Spleen (tissue), 11 donors: ENCODE data around the gene POU2F1. TPM values are rescaled to one million over a fixed set of nuclear protein-coding genes. Genes with fewer than 3 reads are reported as not detected.
"Not testable (repeated sequence)": the region's sequence is repeated elsewhere in the genome, so short reads cannot be mapped to it uniquely, and the experiment has no call there.

Source experiments
- DNase-seq: peaks from one replicate; pipeline ENCODE4 v3.0.0-alpha.2; 2020
- H3K27ac ChIP-seq, 8 donors: fragments of 200-600 bp; sonication (generic) in 7 of 8; 1 replicate in 4 of 8; 2 replicates in 4 of 8; pipeline versions ENCODE4 v1.5.0 to v1.8.0; 2016 to 2021; ENCODE audit warnings: inconsistent platforms in 4 of 8, mild to moderate bottlenecking in 4 of 8, moderate library complexity in 1 of 8
- H3K27me3 ChIP-seq, 7 donors: fragments of 200-600 bp; sonication (generic) in 6 of 7; replicated peaks in 1 of 7; 1 replicate in 4 of 7; 2 replicates in 3 of 7; pipeline versions ENCODE4 v1.5.0 to v1.8.0; 2016 to 2021; ENCODE audit warnings: inconsistent platforms in 3 of 7, mild to moderate bottlenecking in 1 of 7
- H3K36me3 ChIP-seq, 6 donors: fragments of 200-600 bp; sonication (generic) in 5 of 6; 1 replicate in 4 of 6; 2 replicates in 2 of 6; pipeline versions ENCODE4 v1.5.0 to v1.8.0; 2016 to 2021; ENCODE audit warnings: inconsistent platforms in 2 of 6
- H3K4me1 ChIP-seq, 6 donors: fragments of 200-600 bp; sonication (generic) in 5 of 6; 1 replicate in 3 of 6; 2 replicates in 3 of 6; pipeline versions ENCODE4 v1.5.0 to v1.8.0; 2016 to 2021; ENCODE audit warnings: inconsistent platforms in 3 of 6
- H3K4me3 ChIP-seq, 8 donors: fragments of 200-600 bp; sonication (generic) in 7 of 8; 1 replicate in 4 of 8; 2 replicates in 4 of 8; pipeline versions ENCODE4 v1.5.0 to v1.8.0; 2016 to 2021; ENCODE audit warnings: inconsistent platforms in 4 of 8, mild to moderate bottlenecking in 4 of 8, moderate library complexity in 2 of 8
- H3K9me3 ChIP-seq, 8 donors: fragments of 200-600 bp; sonication (generic) in 7 of 8; 1 replicate in 4 of 8; 2 replicates in 4 of 8; pipeline versions ENCODE4 v1.5.0 to v1.8.0; 2016 to 2021; ENCODE audit warnings: inconsistent platforms in 4 of 8
- POLR2A ChIP-seq, 3 donors: fragments of 450-650 bp; IDR thresholded peaks; one replicate each; pipeline ENCODE4 v1.5.1; 2017; ENCODE audit warnings: antibody characterized with exemption in 3 of 3, mild to moderate bottlenecking in 1 of 3
- POLR2AphosphoS5 ChIP-seq, 3 donors: sonication (generic); formaldehyde crosslinking; IDR thresholded peaks; one replicate each; pipeline ENCODE4 v1.5.1; 2017; ENCODE audit warnings: antibody characterized with exemption in 3 of 3
- WGBS, 5 donors: extraction: QIAGEN DNeasy Blood & Tissue Kit in 3 of 5; methylation state at CpG; one replicate each; pipeline versions ENCODE4 v1.1.5 to v1.1.7; 2013 to 2018; 5-methylcytosine and 5-hydroxymethylcytosine counted together
- intact Hi-C: fragments of 100-400 bp; cut with DNase I; formaldehyde crosslinking; loops from one replicate; pipeline ENCODE4 v1.15.0; 2023; ENCODE audit warnings: low total_unique reads
- polyA plus RNA-seq, 3 donors: library from polyadenylated mRNA; stranded (reverse); fragments of 200-250 nt; gene quantifications; one replicate each; pipeline ENCODE4 v1.2.1, GENCODE V29; 2013
- total RNA-seq, 7 donors: library from RNA; depleted of rRNA in 3 of 7; stranded (reverse); fragments of >200 nt in 3 of 7; fragmentation: NEBNext Ultra II Directional in 4 of 7; extraction: Animal tissue kit (Norgen Biotek cat#: 25700) in 4 of 7; gene quantifications; one replicate each; pipeline versions ENCODE4 v1.1.0 to v1.2.1, GENCODE V29; 2016 to 2021
- TF ChIP-seq, protein P1 (sequence below), 11 experiments: fragments of 200-600 bp in 7 of 11; fragments of 450-650 bp in 4 of 11; sonication (generic) in 4 of 11; IDR thresholded peaks in 8 of 11; conservative IDR thresholded peaks in 3 of 11; 1 replicate in 7 of 11; 2 replicates in 4 of 11; pipeline versions ENCODE4 v1.4.0 to v1.8.0; 2016 to 2021; ENCODE audit warnings: antibody characterized with exemption in 11 of 11, inconsistent platforms in 4 of 11, mild to moderate bottlenecking in 1 of 11
- donor health status: healthy with polysubstance abuse.
- donor health status: DM: no; HTN: no; CAD: no; lungs with moderate emphysema.
- donor health status: DM: no; HTN: no; CAD: no.
- donor health status: Bipolar disorder and iron deficiency.
- donor health status: healthy.
- donor health status: DM: no; HTN: no; CAD: no.
- donor health status: DM: yes; HTN: yes; CAD: no.

The POU2F1 gene
- total and polyA plus RNA-seq, 10 donors, result 1.8 to 60.3 (median 27.4) TPM

DNA sequence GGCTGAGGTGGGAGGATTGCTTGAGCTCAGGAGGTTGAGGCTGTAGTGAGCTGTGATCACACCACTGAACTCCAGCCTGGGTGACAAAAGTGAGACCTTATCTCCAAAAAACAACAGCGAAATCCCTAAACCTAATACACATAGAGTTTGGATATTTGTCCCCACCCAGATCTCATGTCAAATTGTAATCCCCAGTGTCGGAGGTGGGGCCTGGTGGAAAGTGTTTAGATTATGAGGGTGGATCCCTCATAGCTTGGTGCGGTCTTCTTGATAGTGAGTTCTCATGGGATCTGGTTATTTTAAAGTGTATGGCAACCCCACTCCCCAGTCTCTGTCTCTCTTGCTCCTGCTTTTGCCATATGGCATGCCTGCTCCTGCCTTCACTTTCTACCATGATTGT is 94.0 kb downstream of the POU2F1 start:
- Histone ChIP-seq H3K36me3 (peaks cover 0 to 41% (median 0%) of the 10 kb centered on the region in 6 donors), H3K9me3 (peaks cover 5 to 51% (median 45%) of the 10 kb centered on the region in 8 donors), H3K4me1 (peaks cover 0 to 6% (median 0%) of the 10 kb centered on the region in 6 donors), H3K27ac (no peak overlapping the region), H3K27me3 (no peaks in the 10 kb centered on the region), H3K4me3 (no peak overlapping the region)
- 79 to 97% (median 96%) methylated on average over 3 of the region's 3 CpGs for WGBS, 5 donors
- TF ChIP-seq POLR2AphosphoS5 (IDR thresholded peaks at IDR 0.05) (no peak), POLR2A (IDR thresholded peaks at IDR 0.05) (no peak)
- TF ChIP-seq, protein P1, sequence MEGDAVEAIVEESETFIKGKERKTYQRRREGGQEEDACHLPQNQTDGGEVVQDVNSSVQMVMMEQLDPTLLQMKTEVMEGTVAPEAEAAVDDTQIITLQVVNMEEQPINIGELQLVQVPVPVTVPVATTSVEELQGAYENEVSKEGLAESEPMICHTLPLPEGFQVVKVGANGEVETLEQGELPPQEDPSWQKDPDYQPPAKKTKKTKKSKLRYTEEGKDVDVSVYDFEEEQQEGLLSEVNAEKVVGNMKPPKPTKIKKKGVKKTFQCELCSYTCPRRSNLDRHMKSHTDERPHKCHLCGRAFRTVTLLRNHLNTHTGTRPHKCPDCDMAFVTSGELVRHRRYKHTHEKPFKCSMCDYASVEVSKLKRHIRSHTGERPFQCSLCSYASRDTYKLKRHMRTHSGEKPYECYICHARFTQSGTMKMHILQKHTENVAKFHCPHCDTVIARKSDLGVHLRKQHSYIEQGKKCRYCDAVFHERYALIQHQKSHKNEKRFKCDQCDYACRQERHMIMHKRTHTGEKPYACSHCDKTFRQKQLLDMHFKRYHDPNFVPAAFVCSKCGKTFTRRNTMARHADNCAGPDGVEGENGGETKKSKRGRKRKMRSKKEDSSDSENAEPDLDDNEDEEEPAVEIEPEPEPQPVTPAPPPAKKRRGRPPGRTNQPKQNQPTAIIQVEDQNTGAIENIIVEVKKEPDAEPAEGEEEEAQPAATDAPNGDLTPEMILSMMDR (IDR thresholded peaks at IDR 0.05 in 8 of 11, conservative IDR thresholded peaks at IDR 0.05 in 3 of 11), result no peak
- no peak for DNase-seq
- intact Hi-C loops, result no loop called here

DNA sequence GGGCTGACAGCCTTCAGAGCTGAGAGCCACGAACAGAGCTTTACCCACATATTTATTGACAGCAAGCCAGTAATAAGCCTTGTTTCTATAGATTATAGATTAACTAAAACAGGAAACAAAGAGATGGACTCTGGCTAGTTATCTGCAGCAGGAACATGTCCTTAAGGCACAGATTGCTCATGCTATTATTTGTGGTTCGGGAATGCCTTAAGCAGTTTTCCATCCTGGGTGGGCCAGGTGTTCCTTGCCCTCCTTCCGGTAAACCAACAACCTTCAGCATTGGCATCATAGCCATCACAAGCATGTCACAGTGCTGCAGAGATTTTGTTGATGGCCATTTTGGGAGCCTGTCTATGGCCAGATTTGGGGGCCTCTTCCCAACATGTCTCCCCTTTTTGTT is 96.8 kb downstream of the POU2F1 start:
- H3K27me3 ChIP-seq, result no peaks in the 10 kb centered on the region
- H3K27ac ChIP-seq, result no peak overlapping the region
- H3K4me1 ChIP-seq, result no peaks in the 10 kb centered on the region
- intact Hi-C loops, result no loop called here
- peaks cover 23 to 79% (median 73%) of the 10 kb centered on the region in 8 donors for H3K9me3 ChIP-seq
- H3K36me3 ChIP-seq, result peaks cover 0 to 66% (median 0%) of the 10 kb centered on the region in 6 donors
- DNase-seq, result no peak
- TF ChIP-seq, protein P1 (IDR thresholded peaks at IDR 0.05 in 8 of 11, conservative IDR thresholded peaks at IDR 0.05 in 3 of 11), result no peak
- TF ChIP-seq POLR2A (IDR thresholded peaks at IDR 0.05) (no peak), POLR2AphosphoS5 (IDR thresholded peaks at IDR 0.05) (no peak)
- H3K4me3 ChIP-seq, result no peak overlapping the region
- WGBS, 5 donors, result 77 to 98% (median 98%) methylated on average over 3 of the region's 3 CpGs

DNA sequence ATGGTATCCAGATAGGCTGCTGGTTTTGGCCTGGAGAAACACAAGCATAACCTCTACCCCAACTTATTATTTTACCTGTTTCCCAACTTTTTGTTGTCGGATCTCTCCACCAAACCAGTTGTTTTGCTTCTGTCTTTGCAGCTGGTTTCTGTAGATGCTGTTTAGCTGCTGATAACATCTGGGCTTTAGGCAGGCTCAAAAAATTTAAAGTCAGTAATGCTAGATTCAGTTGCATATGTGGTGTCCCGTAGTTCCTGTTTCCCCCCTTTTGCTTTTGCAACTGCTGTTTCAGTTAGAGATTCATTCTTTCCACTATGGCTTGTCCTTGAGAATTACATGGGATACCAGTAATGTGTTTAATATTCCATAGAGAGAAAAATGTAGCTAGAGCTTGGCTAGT is 98.5 kb downstream of the POU2F1 start:
- Histone ChIP-seq H3K9me3 (peaks cover 37 to 97% (median 90%) of the 10 kb centered on the region in 8 donors), H3K36me3 (peaks cover 0 to 84% (median 9%) of the 10 kb centered on the region in 6 donors)
- H3K27ac ChIP-seq, H3K27me3 ChIP-seq, H3K4me3 ChIP-seq, DNase-seq, intact Hi-C loops, H3K4me1 ChIP-seq: not testable (repeated sequence)
- WGBS, 5 donors, result 81 to 98% (median 96%) methylated on average over 2 of the region's 2 CpGs

DNA sequence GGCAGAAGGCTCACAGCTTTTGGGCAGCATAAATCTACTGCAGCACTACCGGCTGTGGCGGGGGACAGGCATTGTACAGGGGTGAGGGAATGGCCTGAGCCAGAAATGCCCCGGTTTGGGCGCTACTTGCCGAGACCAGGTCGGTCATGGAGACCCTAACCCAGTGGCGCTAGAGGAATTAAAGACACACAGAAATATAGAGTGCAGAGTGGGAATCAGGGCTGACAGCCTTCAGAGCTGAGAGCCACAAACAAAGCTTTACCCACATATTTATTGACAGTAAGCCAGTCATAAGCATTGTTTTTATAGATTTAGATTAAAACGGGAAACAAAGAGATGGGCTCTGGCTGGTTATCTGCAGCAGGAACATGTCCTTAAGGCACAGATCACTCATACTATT is 101.8 kb downstream of the POU2F1 start:
- TF ChIP-seq, protein P1 (IDR thresholded peaks at IDR 0.05 in 8 of 11, conservative IDR thresholded peaks at IDR 0.05 in 3 of 11), result no peak
- TF ChIP-seq POLR2A (IDR thresholded peaks at IDR 0.05) (no peak), POLR2AphosphoS5 (IDR thresholded peaks at IDR 0.05) (no peak)
- no peak overlapping the region for H3K4me3 ChIP-seq
- no peak for DNase-seq
- peaks cover 0 to 8% (median 0%) of the 10 kb centered on the region in 6 donors for H3K4me1 ChIP-seq
- H3K9me3 ChIP-seq, result peaks cover 35 to 92% (median 85%) of the 10 kb centered on the region in 8 donors
- H3K27me3 ChIP-seq, result no peaks in the 10 kb centered on the region
- no peak overlapping the region for H3K27ac ChIP-seq
- intact Hi-C loops, result no loop called here
- peaks cover 0 to 90% (median 13%) of the 10 kb centered on the region in 6 donors for H3K36me3 ChIP-seq
- WGBS, 5 donors, result 97 to 99% (median 98%) methylated on average over 8 of the region's 8 CpGs

DNA sequence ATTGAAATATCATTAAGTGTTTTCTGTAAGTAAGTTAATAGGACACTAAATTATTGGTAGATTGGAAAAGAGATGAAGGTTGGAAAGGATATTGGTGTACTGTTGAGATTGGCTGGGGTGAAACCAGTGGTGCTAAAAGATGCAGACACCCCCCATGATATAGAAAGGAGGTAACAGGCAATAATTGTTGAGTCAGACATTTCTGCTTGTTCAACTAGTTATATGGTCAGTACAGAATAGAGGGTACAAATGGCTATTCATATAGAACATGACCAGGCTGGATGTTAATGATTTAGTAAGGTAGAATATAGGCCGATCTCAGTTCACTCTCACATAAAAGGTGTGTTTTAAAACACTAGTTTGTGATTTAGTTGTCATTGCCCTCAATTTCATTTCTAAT is 104.5 kb downstream of the POU2F1 start:
- Histone ChIP-seq H3K4me3 (no peak overlapping the region), H3K27me3 (no peaks in the 10 kb centered on the region), H3K4me1 (peaks cover 3 to 35% (median 13%) of the 10 kb centered on the region in 6 donors), H3K9me3 (peaks cover 32 to 65% (median 59%) of the 10 kb centered on the region in 8 donors), H3K36me3 (peaks cover 0 to 64% (median 13%) of the 10 kb centered on the region in 6 donors), H3K27ac (no peak overlapping the region)
- intact Hi-C loops, result no loop called here
- DNase-seq, result no peak
- TF ChIP-seq, protein P1 (IDR thresholded peaks at IDR 0.05 in 8 of 11, conservative IDR thresholded peaks at IDR 0.05 in 3 of 11), result no peak
- no peak for TF ChIP-seq POLR2AphosphoS5 (IDR thresholded peaks at IDR 0.05)
- TF ChIP-seq POLR2A (IDR thresholded peaks at IDR 0.05), result no peak
- 89 to 100% (median 97%) methylated on average over 1 of the region's 1 CpG for WGBS, 5 donors
